GM18511 (cell line): ENCODE results near the gene EMX2.

Source experiments
- ATAC-seq: cut with Tn5 transposase; IDR thresholded peaks from one replicate; pipeline ENCODE4 v1.9.1; 2021; ENCODE audit warnings: mild to moderate bottlenecking, moderate library complexity; ENCODE audit not compliant: unreplicated experiment

EMX2 gene

GRCh38 chr10:117531371-117532002, 11.1 kb upstream of the EMX2 start:
- no peak for ATAC-seq

DNA sequence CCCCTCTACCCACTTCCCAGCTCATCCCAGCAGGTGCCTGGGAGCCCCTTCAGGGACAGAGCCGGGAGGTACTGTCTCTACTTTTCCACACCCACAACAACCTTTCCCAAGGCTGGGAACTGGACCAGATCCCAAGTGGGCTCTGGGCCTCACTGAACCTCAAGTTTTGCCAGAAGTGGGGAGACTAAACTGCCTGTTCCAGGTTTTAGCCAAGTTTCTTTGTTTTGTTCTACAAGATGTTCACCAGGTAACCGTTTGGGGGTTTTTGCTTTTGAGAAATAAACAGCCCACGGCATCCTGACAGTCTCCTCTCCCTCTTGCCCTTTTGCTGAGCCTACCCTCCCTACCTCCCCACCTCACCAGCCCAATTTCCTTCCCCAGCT, 10.6 kb upstream of the EMX2 start:
- no peak for ATAC-seq

- ATAC-seq = no peak
These were observed 10.0 kb upstream of the EMX2 start for GRCh38 chr10:117532451-117533107.

DNA sequence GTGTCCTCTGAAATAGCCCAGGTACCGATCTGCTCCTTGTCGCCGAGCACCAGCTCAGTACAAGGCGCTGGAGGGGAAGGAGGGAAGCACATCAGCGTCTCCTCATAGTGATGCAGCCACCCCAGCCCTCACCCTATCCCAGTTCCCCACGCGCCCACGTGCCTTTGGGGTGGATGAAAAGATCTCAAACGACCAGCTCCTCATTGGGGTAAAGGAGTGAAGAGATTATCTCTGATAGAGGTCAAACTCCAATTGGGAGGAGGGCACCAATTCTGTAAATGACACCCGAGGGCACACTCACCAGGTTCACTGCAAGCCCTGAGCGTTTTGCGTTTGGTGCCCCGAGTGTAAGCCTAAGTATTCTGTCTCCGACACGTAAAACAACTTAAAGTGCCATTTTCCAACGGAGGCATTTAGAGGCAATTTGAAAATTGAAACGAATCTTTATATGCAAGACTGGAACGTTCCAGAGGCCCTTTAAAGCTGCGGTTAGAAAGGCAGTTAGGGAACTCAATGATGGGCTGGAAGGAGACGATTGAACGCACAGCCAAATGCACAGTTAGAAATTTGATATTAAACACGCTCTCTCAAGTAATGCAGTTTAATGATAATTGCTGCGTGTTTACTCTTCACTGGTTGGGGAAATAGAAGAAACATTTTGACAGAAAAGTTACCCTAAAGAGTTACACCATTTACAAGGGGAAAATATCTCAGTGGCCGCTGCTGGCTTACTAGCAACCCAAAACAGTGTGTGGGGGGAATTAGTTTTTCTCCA, 8.9 kb upstream of the EMX2 start:
- ATAC-seq = no peak

GRCh38 chr10:117534321-117535297, 7.9 kb upstream of the EMX2 start:
- no peak for ATAC-seq

DNA sequence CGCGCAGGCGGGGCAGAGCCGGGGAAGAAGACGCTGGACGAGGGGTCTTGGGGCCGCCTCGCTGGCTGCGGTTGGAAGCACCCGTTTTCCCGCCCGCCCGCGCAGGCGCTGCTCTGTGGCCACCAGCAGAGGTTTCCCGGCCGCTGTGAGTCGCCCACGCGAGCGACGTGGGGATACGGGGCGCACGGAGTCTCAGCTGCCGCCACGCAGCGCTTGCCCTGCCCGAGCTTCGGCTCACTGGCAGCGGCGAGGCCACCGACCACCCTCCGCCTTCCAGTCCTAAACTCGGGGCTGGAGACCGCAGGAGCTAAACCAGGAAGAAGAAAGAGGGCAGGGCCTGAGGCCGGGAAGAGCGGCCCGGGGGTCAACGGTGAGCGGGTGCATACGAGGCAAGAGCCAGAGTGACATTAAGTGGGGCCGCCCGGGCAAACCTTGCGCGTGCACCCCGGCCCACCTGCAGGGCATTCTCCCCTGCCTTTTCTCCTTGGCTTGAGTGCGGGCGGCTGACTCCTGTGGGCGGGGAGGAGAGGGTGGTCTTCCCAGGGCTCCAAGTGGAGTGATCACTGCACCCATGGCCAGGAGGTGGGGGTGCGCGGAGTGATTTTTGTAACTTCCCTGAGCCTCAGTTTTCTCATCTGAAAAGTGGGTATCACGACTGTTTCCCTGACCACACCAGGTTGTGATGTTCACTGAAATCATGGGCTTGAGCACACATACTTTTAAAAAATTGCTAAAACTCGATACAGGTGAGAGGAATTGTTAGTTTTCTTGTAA, 7.1 kb upstream of the EMX2 start:
- ATAC-seq = no peak

DNA sequence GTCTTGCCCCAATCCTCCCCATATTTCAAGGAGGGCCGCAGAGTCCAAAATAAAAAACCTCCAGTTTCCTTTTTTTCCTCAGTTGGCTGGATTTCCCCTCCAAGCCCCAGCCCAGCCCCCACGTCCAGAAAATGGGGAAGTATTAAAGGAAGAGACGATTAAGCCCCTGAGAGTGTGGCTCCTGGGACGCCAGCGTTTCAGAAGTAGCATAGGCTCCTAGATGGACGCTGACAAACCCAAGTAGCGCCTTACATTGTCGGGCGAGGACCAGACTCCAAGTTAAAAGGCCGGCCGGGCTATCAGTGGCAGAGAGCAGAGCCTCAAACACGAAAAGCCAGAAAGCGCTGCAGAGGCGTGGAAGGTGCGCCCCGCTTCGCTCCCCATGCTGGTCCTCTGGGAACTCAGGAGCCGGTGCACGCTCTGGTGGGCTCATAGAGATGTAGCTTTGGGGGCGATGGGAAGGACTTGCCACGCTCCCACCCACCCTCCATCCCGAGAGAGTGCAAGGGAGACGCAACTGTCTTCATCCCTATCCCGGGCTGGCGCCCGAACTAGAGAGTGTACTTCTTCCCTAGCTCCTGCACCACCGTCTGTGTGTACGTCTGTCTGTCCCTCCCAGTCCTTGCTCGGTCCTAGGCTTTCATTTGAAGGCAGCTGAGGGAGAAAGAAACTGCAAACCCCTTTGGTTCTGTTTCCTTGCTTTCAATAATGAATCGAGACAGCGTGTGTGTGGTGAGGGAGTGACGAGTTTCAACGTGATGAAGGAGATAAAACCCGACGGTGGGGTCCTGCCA, 6.3 kb upstream of the EMX2 start:
- no peak for ATAC-seq

GRCh38 chr10:117536866-117537435, 5.6 kb upstream of the EMX2 start:
- ATAC-seq = no peak

- ATAC-seq = no peak
These were observed 5.1 kb upstream of the EMX2 start for GRCh38 chr10:117537436-117537903.

GRCh38 chr10:117537904-117538524, 4.5 kb upstream of the EMX2 start:
- ATAC-seq = peak; percentile 56

DNA sequence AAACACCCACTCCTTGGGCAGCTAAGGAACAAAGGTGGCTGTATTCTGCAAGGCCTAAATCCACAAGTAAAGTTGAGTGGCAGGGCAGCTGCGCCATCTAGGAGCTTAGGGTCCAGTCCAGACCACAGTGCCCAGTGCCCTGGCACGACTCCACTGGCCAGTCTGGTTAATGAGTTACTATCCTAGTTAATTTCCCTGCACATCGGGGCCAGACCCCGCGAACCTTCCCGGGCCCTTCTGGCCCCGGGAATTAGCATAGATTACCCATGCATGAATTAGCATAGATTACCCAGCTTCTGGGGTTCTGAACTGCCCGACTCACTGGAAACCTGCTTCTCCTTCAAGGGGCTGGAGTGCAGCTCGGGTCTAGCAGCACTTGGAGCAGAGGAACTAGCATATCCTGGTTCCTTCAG, 3.2 kb upstream of the EMX2 start:
- no peak for ATAC-seq

GRCh38 chr10:117539903-117540639, 2.5 kb upstream of the EMX2 start:
- ATAC-seq = no peak

DNA sequence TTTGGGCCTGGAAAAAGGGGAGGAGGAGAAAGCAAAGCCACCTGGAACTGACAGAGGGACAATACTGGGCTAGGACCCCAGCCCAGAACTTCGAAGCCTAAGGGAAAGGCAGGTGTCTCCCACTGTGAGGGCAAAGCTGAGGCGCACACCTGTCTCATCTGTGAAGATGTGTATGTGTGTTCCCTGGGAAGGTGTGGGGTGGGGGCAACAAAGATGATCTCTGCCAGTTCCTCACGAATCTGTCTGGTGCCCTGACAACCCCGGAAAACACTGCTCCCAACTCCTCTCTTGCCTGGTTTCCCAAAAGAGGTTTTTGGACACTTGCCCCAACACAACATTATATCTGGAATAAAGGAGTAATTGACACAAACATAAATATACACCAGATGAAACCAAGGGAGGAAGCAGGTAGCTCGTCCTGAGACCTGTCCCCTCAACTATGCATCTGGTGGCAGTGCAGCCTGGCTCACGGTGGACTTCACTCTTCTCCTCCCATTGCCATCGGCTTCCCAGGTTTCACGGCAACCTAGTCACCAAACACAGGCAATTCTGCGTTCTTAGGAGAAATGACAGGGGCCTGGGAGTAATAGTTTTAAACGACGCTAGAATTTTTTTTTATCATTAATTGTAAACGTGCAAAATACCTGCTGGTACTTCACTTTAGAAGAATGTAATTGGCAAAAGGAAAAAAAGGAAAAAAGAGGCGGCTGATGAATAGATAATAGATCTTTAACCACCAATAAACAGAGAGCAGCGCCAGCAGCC, 1.7 kb upstream of the EMX2 start:
- ATAC-seq = no peak

DNA sequence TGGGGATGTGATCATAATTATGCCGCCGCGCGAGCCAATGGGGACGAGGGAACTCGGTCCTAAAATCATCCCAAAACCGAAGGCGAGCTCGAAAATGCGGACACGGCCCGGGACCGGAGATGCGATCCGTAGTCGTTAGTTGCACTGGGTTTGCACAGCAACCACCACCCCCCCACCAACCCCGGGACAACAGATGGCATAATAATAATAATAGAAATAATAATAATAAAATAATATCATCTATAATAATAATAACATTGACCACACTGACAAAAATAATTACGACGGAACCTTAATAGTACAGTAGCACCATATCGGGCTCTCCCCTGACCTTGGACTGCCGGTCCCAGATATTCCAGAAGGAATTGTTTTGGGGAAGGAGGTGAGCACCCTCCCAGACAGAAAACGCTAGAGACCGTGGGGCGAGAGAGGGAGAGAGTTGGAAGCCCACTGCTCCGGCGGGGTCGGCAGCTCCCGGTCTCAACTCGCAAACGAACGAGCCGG, 1.1 kb upstream of the EMX2 start:
- no peak for ATAC-seq

DNA sequence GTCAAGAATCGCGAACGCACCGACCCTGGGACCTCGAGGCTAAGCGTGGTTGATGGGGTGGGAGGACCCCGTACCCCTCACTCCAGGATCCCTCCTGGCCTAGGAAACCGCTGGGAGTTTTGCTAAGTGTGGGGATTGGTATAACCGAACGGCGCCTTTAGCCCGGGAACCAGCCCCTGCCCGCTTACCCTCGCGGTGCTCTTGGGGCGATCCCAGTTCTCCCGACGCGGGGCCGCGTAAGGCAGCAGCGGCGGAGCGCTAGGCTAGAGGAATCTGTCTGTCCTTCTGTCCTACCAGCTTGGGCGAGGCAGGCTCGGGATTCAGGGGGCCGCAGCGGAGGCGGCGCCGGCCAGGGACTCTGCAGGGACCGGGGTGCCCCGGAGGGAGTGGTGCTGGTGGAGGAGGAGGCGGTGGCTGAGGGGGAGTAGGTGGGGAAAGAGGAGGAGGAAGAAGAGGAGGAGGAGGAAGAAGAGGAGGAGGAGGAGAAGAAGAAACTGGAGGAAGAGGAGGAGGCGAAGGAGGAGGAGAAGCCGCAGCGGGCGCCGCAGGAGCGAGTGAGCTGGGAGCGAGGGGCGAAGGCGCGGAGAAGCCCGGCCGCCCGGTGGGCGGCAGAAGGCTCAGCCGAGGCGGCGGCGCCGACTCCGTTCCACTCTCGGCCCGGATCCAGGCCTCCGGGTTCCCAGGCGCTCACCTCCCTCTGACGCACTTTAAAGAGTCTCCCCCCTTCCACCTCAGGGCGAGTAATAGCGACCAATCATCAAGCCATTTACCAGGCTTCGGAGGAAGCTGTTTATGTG, 439 bp upstream of the EMX2 start:
- no peak for ATAC-seq
